GM20431 (cell line): ENCODE data around the gene SLC1A5.

Experiments
- in situ Hi-C: fragments of 300-500 bp; cut with MseI, MboI; formaldehyde crosslinking; loops from one replicate; pipeline ENCODE4 v1.15.0; 2020; ENCODE audit warnings: low sequenced_read_pairs; ENCODE audit not compliant: unreplicated experiment

The SLC1A5 gene

DNA sequence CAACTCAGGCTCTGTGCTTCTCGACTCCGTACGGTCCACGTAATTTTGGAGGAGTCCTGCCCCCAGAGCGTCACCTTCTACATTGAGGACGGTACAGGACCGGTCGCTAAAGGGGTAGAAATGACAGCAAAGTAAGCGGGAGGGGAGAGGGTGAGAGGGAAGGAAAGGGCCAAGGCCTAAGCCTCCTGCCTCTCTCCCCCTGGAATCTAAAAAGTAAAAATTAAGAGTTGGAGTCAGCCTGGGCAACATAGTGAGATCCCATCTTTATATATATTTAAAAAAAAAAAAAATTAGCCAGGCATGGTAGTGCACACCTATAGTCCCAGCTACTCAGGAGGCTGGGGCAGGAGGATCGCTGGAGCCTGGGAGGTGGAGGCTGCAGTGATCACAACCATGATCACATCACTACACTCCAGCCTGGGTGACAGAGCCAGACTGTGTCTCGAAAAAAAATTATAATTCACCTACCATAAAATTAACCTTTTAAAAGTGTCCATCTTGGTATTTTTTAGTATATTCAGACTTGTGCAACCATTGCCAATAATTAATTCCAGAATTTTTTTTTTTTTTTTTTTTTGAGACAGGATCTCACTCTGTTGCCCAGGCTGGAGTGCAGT, 12.6 kb downstream of the SLC1A5 start:
- in situ Hi-C loops = no loop called here

GRCh38 chr19:46773018-46773399, 15.4 kb downstream of the SLC1A5 start:
- in situ Hi-C loops = no loop called here

- in situ Hi-C loops = no loop called here
Measured at GRCh38 chr19:46772170-46773017, 16.0 kb downstream of the SLC1A5 start.

DNA sequence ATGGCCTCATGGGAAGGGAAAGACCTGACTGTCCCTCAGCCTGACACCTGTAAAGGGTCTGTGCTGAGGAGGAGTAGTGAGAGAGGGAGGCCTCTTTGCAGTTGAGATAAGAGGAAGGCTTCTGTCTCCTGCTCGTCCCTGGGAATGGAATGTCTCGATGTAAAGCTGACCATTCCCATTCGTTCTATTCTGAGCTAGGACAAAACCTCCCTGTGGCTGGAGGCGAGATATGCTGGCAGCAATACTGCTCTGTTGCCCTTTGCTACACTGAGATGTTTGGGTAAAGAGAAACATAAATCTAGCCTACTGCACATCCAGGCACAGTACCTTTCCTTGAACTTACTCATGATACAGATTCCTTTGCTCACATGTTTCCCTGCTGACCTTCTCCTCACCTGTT, 19.6 kb downstream of the SLC1A5 start:
- in situ Hi-C loops = loop anchor here (10.0 kb wide), 1 partner anchor 76 kb away; no protein-coding TSS in a partner anchor

GRCh38 chr19:46766569-46767317, 21.7 kb downstream of the SLC1A5 start:
- in situ Hi-C loops = loop anchor here (10.0 kb wide), 1 partner anchor 78 kb away; no protein-coding TSS in a partner anchor

- in situ Hi-C loops = loop anchor here (10.0 kb wide), 1 partner anchor 80 kb away; no protein-coding TSS in a partner anchor
Measured at GRCh38 chr19:46764817-46765291, 23.5 kb downstream of the SLC1A5 start.

- in situ Hi-C loops = loop anchor here (10.0 kb wide), 1 partner anchor 82 kb away; no protein-coding TSS in a partner anchor
Measured at GRCh38 chr19:46762245-46762890, 26.0 kb downstream of the SLC1A5 start.

- in situ Hi-C loops = loop anchor here (10.0 kb wide), 1 partner anchor 83 kb away; no protein-coding TSS in a partner anchor
Measured at GRCh38 chr19:46761418-46761831, 27.0 kb downstream of the SLC1A5 start.

- in situ Hi-C loops = loop anchor here (10.0 kb wide), 1 partner anchor 84 kb away; no protein-coding TSS in a partner anchor
Measured at GRCh38 chr19:46760897-46761296, 27.5 kb downstream of the SLC1A5 start.

GRCh38 chr19:46760363-46760762, 28.0 kb downstream of the SLC1A5 start:
- in situ Hi-C loops = loop anchor here (10.0 kb wide), 1 partner anchor 84 kb away; no protein-coding TSS in a partner anchor

DNA sequence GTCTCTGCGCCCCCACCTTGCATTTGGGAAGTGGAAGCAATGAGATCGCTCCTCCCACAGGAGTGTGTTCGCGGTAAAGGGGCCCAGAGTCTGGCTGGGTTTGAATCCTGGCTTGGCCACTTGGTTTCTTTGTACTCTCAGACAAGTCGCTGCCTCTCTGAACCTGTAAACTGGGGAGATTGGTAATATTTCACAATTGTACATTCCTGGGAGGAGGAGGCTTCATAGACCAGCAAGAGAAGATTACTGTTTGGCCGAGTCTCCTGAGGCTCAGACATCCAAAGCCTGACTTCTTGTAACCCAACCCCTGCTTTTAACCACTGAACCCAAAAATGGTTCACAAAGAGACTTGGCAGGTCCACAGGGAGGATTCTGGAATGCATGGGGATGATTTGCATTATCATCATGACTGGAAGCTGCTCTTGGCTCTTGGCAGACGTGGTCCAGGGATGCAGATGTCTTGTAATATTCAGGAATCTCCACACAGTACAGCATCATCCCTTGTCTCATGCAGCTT, 28.5 kb downstream of the SLC1A5 start:
- in situ Hi-C loops = loop anchor here (10.0 kb wide), 1 partner anchor 85 kb away; no protein-coding TSS in a partner anchor

DNA sequence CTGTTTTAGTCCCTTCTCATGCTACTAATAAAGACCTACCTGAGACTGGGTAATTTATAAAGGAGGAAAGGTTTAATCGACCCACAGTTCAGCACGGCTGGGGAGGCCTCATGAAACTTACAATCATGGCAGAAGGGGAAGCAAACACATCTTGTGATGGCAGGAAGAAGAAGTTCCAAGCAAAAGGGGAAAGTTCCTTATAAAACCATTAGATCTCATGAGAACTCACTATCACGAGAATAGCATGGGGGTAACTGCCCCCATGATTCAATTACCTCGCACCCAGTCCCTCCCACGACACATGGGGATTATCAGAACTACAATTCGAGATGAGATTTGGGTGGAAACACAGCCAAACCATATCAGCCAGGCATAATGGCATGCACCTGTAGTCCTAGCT, 29.2 kb downstream of the SLC1A5 start:
- in situ Hi-C loops = no loop called here

DNA sequence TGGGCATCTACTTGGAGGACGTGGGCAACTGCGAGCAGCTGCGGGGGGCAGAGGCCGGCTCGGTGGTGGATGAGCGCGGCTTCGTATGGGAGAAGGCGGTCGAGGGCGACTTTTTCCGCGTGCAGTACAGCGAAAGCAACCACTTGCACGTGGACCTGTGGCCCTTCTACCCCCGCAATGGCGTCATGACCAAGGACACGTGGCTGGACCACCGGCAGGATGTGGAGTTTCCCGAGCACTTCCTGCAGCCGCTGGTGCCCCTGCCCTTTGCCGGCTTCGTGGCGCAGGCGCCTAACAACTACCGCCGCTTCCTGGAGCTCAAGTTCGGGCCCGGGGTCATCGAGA, 31.9 kb downstream of the SLC1A5 start:
- in situ Hi-C loops = no loop called here

- in situ Hi-C loops = no loop called here
Measured at GRCh38 chr19:46755853-46756543, 32.4 kb downstream of the SLC1A5 start.

- in situ Hi-C loops = no loop called here
Measured at GRCh38 chr19:46755077-46755852, 33.1 kb downstream of the SLC1A5 start.

DNA sequence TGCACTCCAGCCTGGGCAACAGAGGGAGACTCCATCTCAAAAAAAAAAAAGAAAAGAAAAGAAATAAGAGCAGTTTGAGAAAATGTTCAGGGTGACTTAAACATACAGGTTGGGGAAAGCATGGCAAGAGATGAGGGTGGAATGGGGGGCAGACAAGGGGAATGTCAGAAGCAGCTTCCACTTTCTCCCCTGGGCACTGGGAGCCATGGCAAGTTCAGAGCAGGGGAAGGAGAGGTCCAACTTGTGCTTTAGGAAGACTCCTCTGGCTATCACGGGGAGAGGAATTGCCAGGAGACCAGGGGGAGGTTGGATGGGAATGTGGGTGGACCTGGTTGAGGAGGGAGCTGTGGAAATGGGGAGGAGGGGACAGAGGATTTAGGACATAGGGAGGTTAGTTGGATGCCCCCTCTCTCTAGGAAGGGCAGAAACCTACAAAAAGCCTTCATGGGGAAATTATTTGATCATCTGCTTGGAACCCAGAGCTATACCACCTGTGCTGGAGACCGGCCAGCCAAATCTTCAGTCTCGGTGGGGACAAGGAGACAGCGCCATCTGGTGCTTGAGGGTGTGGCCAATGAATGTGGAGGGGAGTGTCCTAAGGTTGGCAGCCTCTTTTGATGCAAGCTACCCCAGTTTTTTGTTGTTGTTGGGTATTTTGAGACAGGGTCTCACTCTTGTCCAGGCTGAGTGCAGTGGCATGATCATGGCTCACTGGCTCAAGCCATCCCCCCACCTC, 34.8 kb downstream of the SLC1A5 start:
- in situ Hi-C loops = no loop called here

DNA sequence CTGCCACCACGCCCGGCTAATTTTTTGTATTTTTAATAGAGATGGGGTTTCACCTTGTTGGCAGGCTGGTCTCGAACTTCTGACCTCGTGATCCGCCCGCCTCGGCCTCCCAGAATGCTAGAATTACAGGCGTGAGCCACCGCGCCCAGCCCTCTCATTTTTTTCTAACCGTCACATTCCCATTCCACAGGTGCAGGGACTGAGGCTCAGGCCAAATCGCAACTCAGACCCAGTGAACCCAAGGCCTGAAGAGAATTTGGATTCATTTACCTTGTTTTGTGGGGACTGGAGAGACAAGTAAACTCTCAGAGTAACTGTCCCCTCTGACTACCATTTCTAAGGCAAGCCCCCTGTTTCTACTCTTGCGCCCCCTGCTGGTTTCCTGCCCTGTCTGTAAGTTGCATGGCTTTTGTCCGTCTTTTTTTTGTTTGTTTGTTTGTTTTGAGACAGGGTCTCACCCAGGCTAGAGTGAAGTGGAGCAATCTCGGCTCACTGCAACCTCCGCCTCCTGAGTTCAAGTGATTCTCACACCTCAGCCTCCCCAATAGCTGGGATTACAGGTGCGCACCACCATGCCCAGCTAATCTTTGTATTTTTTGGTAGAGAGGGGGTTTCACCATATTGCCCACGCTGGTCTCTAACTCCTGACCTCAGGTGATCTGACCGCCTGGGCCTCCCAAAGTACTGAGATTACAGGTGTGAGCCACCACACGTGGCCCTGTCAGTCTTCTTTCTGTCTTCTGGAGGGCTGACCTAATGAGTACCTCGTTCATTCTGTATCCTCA, 39.9 kb downstream of the SLC1A5 start:
- in situ Hi-C loops = no loop called here
